Measurements from ENCODE around the gene MEF2D.

The MEF2D gene

GRCh38 chr1:156500543-156500792, at the start of gene MEF2D:
MEF2D (minus strand) TSS chr1:156500775; CDS start chr1:156483292, 17,483 bp downstream.
- no peak for DNase-seq

- no peak for DNase-seq
These were observed 49.8 kb upstream of the MEF2D start for GRCh38 chr1:156550346-156550745.

GRCh38 chr1:156549831-156550230, 49.3 kb upstream of the MEF2D start:
- no peak for DNase-seq

GRCh38 chr1:156549390-156549789, 48.8 kb upstream of the MEF2D start:
- no peak for DNase-seq

- no peak for DNase-seq
These were observed 47.4 kb upstream of the MEF2D start for GRCh38 chr1:156547982-156548381.

- no peak for DNase-seq
These were observed 46.9 kb upstream of the MEF2D start for GRCh38 chr1:156547434-156547833.

- no peak for DNase-seq
These were observed 45.7 kb upstream of the MEF2D start for GRCh38 chr1:156546267-156546666.

- DNase-seq: no peak
These were observed 44.1 kb upstream of the MEF2D start for GRCh38 chr1:156544592-156545102.

GRCh38 chr1:156543066-156543465, 42.5 kb upstream of the MEF2D start:
- no peak for DNase-seq

- no peak for DNase-seq
These were observed 40.4 kb upstream of the MEF2D start for GRCh38 chr1:156540955-156541354.

GRCh38 chr1:156539818-156540355, 39.3 kb upstream of the MEF2D start:
- no peak for DNase-seq

- DNase-seq: no peak
These were observed 38.3 kb upstream of the MEF2D start for GRCh38 chr1:156538711-156539440.

GRCh38 chr1:156537027-156537426, 36.5 kb upstream of the MEF2D start:
- DNase-seq: no peak

- no peak for DNase-seq
These were observed 34.0 kb upstream of the MEF2D start for GRCh38 chr1:156534424-156535060.

GRCh38 chr1:156533568-156534220, 33.1 kb upstream of the MEF2D start:
- no peak for DNase-seq

- no peak for DNase-seq
These were observed 31.8 kb upstream of the MEF2D start for GRCh38 chr1:156532374-156532773.

GRCh38 chr1:156530006-156530405, 29.4 kb upstream of the MEF2D start:
- no peak for DNase-seq

- DNase-seq: no peak
These were observed 28.4 kb upstream of the MEF2D start for GRCh38 chr1:156528875-156529425.

GRCh38 chr1:156528231-156528630, 27.7 kb upstream of the MEF2D start:
- DNase-seq: no peak

- DNase-seq: no peak
These were observed 27.0 kb upstream of the MEF2D start for GRCh38 chr1:156527584-156527983.

GRCh38 chr1:156525856-156526489, 25.4 kb upstream of the MEF2D start:
- no peak for DNase-seq

- no peak for DNase-seq
These were observed 24.5 kb upstream of the MEF2D start for GRCh38 chr1:156525071-156525501.

GRCh38 chr1:156524481-156524869, 23.9 kb upstream of the MEF2D start:
- no peak for DNase-seq

Data from NCI-H2029 treated with DMSO at 0.1 percent for 48 hours (cell line).